GM10248 (cell line): Measurements from ENCODE around the gene LBP.
"Not testable (repeated sequence)": the region's sequence is repeated elsewhere in the genome, so short reads cannot be mapped to it uniquely, and the experiment has no call there.

Experiments
- CTCF ChIA-PET: fragments of 300-600 bp; sonication (Branson Sonifier 250); formaldehyde crosslinking; extraction: SDS; loops from one replicate; lab custom pipeline; 2021; ENCODE audit warnings: antibody characterized with exemption; lab: Yijun Ruan, JAX
- POLR2A ChIA-PET: fragments of 350-650 bp; sonication (Branson Sonifier 250); formaldehyde crosslinking; extraction: SDS; loops from one replicate; lab custom pipeline; 2020; ENCODE audit warnings: antibody characterized with exemption; lab: Yijun Ruan, JAX
- DNase-seq: peaks from one replicate; pipeline ENCODE4 v3.0.0; 2012; ENCODE audit errors: extremely low spot score
- CTCF ChIP-seq: IDR thresholded peaks from 2 replicates; pipeline ENCODE4 v1.5.1; 2012; ENCODE audit warnings: mild to moderate bottlenecking, low read depth; ENCODE audit errors: extremely low read depth, missing control alignments, control extremely low read depth

Gene LBP

GRCh38 chr20:38395165-38395564 is 48.9 kb downstream of the LBP start:
- DNase-seq, result no peak
- CTCF ChIA-PET, result interaction anchor here (1.1 kb wide), 1 partner anchor 25 kb away, joined by 4 read pairs; no protein-coding TSS in a partner anchor
- TF ChIP-seq CTCF, result no peak
- POLR2A ChIA-PET, result no interaction called here

GRCh38 chr20:38395751-38396395 is 49.6 kb downstream of the LBP start:
- POLR2A ChIA-PET, DNase-seq, CTCF ChIA-PET: not testable (repeated sequence)

DNA sequence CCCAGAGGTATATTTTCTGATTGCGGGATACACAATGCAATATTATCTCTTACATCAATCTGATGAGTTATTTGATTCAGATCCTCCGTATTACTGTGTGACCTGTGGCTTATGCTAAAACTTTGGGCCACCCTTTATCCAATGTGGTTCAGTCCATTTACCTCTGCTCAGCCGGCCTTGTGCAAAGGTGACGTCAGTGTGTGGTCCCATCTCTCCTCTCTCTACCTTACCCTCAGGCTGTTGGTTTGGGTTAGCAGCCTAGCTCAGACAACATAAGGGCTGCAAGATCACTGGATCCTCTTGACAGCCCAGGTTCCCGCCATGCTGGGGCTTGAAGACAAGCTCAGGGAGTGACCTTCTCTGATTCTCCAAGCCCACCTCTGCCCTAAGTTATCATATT is 55.8 kb downstream of the LBP start:
- POLR2A ChIA-PET, result no interaction called here
- DNase-seq, result no peak
- TF ChIP-seq CTCF, result no peak
- CTCF ChIA-PET, result no interaction called here

GRCh38 chr20:38402816-38403215 is 56.5 kb downstream of the LBP start:
- TF ChIP-seq CTCF, result no peak
- CTCF ChIA-PET, result no interaction called here
- POLR2A ChIA-PET, result no interaction called here
- DNase-seq, result no peak

DNA sequence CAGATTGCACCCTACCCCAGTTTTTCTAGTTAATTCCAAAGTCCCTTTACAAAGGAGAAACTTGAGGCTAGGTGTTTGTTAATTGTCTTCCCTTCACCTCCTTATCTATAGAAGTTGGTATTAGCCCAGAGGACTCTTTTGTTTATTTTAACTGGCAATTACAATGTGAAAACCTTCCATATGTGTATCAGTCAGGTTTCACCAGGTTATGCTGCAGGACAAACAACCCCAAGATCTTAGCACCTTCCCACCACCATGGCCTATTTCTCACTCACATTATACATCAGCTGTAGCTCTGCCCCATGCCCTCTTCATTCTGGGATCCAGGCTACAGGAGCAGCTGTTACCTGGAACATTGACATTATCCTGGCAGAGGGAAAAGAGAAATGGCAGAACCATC is 57.7 kb downstream of the LBP start:
- no peak for DNase-seq
- ChIA-PET CTCF (no interaction called here), POLR2A (no interaction called here)
- TF ChIP-seq CTCF, result no peak

GRCh38 chr20:38405132-38405531 is 58.9 kb downstream of the LBP start:
- no peak for DNase-seq
- CTCF ChIA-PET, result interaction anchor here (1.1 kb wide), 2 partner anchors 40 to 184 kb away, joined by 3 to 5 read pairs; no protein-coding TSS in a partner anchor
- TF ChIP-seq CTCF, result no peak
- POLR2A ChIA-PET, result interaction anchor here (0.9 kb wide), 1 partner anchor 26 kb away, joined by 3 read pairs; no protein-coding TSS in a partner anchor

GRCh38 chr20:38406476-38406875 is 60.2 kb downstream of the LBP start:
- TF ChIP-seq CTCF, result no peak
- ChIA-PET POLR2A (no interaction called here), CTCF (interaction anchor here (1.1 kb wide), 1 partner anchor 40 kb away, joined by 4 read pairs; no protein-coding TSS in a partner anchor)

More at GRCh38 chr20:38406476-38406875, 60.2 kb downstream of the LBP start:
- no peak for DNase-seq
